HG03095 (cell line): ENCODE measurements around the gene HOXA13.

Experiments used
- ATAC-seq: cut with Tn5 transposase; IDR thresholded peaks from one replicate; pipeline ENCODE4 v1.9.1; 2021; ENCODE audit warnings: moderate library complexity; ENCODE audit not compliant: unreplicated experiment

HOXA13 gene

GRCh38 chr7:27208998-27209397 is 9.1 kb upstream of the HOXA13 start:
- no peak for ATAC-seq

- no peak for ATAC-seq
These were observed 7.6 kb upstream of the HOXA13 start for GRCh38 chr7:27207348-27207985.

GRCh38 chr7:27205325-27206280 is 5.7 kb upstream of the HOXA13 start:
- ATAC-seq, result no peak

- ATAC-seq, result no peak
These were observed 5.0 kb upstream of the HOXA13 start for GRCh38 chr7:27204851-27205322.

GRCh38 chr7:27203964-27204594 is 4.2 kb upstream of the HOXA13 start:
- ATAC-seq, result no peak

- ATAC-seq, result no peak
These were observed 3.6 kb upstream of the HOXA13 start for GRCh38 chr7:27203365-27203953.

GRCh38 chr7:27202862-27203134 is 2.9 kb upstream of the HOXA13 start:
- ATAC-seq, result no peak

GRCh38 chr7:27202018-27202861 is 2.3 kb upstream of the HOXA13 start:
- ATAC-seq, result no peak

GRCh38 chr7:27201580-27202017 is 1.7 kb upstream of the HOXA13 start:
- ATAC-seq, result no peak

GRCh38 chr7:27200761-27201579 is 1.1 kb upstream of the HOXA13 start:
- no peak for ATAC-seq

- no peak for ATAC-seq
These were observed 755 bp downstream of the HOXA13 start for GRCh38 chr7:27198871-27199801.

GRCh38 chr7:27198138-27198841 is 1.6 kb downstream of the HOXA13 start:
- no peak for ATAC-seq

GRCh38 chr7:27197137-27198042 is 2.5 kb downstream of the HOXA13 start:
- no peak for ATAC-seq

GRCh38 chr7:27196287-27196767 is 3.6 kb downstream of the HOXA13 start:
- ATAC-seq, result no peak

- ATAC-seq, result no peak
These were observed 5.1 kb downstream of the HOXA13 start for GRCh38 chr7:27194686-27195379.

- ATAC-seq, result no peak
These were observed 5.9 kb downstream of the HOXA13 start for GRCh38 chr7:27194002-27194352.
